Mesenchymal stem cell (in vitro differentiated cells and primary cell): ENCODE measurements around the gene CDH2.

Experiments used
- DNase-seq: peaks from one replicate; pipeline ENCODE4 v3.0.0-alpha.2; 2013
- H2AFZ ChIP-seq: one replicate; pipeline ENCODE4 v1.6.1; 2013; ENCODE audit warnings: low read depth, mild to moderate bottlenecking, control low read depth, inconsistent platforms, low read length, moderate library complexity
- H2AK5ac ChIP-seq: 2 replicates; pipeline ENCODE4 v1.6.1; 2013; ENCODE audit warnings: low read length, moderate library complexity, mild to moderate bottlenecking, inconsistent platforms; ENCODE audit not compliant: severe bottlenecking
- H2BK120ac ChIP-seq: one replicate; pipeline ENCODE4 v1.6.1; 2013; ENCODE audit warnings: low read depth, mild to moderate bottlenecking, inconsistent platforms, low read length, moderate library complexity
- H2BK12ac ChIP-seq, 2 experiments: one replicate each; pipeline ENCODE4 v1.6.1; 2013; ENCODE audit warnings: inconsistent platforms in 2 of 2, low read length in 2 of 2, mild to moderate bottlenecking in 2 of 2, moderate library complexity in 2 of 2, control low read depth in 1 of 2
- H2BK15ac ChIP-seq: one replicate; pipeline ENCODE4 v1.6.1; 2013; ENCODE audit warnings: mild to moderate bottlenecking, low read depth, inconsistent platforms; ENCODE audit not compliant: poor library complexity, severe bottlenecking
- H2BK5ac ChIP-seq: 2 replicates; pipeline ENCODE4 v1.6.1; 2013; ENCODE audit warnings: low read depth, mild to moderate bottlenecking, low read length, control low read depth, inconsistent platforms; ENCODE audit not compliant: poor library complexity, severe bottlenecking
- H3K14ac ChIP-seq, 2 experiments: one replicate each; pipeline ENCODE4 v1.6.1; 2013; ENCODE audit warnings: inconsistent platforms in 2 of 2, low read length in 2 of 2, control low read depth in 1 of 2, mild to moderate bottlenecking in 1 of 2, moderate library complexity in 1 of 2
- H3K18ac ChIP-seq, 2 experiments: one replicate each; pipeline ENCODE4 v1.6.1; 2013; ENCODE audit warnings: inconsistent platforms in 2 of 2, low read length in 2 of 2, control low read depth in 1 of 2, low read depth in 1 of 2, mild to moderate bottlenecking in 1 of 2
- H3K23ac ChIP-seq, 2 experiments: one replicate each; pipeline ENCODE4 v1.6.1; 2013; ENCODE audit warnings: inconsistent platforms in 2 of 2, low read length in 2 of 2, mild to moderate bottlenecking in 2 of 2, moderate library complexity in 2 of 2, control low read depth in 1 of 2
- H3K27ac ChIP-seq: 2 replicates; pipeline ENCODE4 v1.5.1; 2013; ENCODE audit warnings: mild to moderate bottlenecking, moderate library complexity, low read length, control low read depth, inconsistent platforms; ENCODE audit not compliant: poor library complexity, severe bottlenecking
- H3K27me3 ChIP-seq, 2 experiments: 2 replicates each; pipeline versions ENCODE4 v1.6.1 to v1.7.0; 2013; ENCODE audit warnings: low read length in 2 of 2, mild to moderate bottlenecking in 2 of 2, moderate library complexity in 2 of 2, control low read depth in 1 of 2, inconsistent platforms in 1 of 2; ENCODE audit not compliant: control insufficient read depth in 1 of 2, insufficient read depth in 1 of 2
- H3K36me3 ChIP-seq, 2 experiments: 2 replicates each; pipeline versions ENCODE4 v1.6.1 to v1.7.0; 2013; ENCODE audit warnings: low read length in 2 of 2, control low read depth in 1 of 2, inconsistent platforms in 1 of 2, low read depth in 1 of 2, mild to moderate bottlenecking in 1 of 2; ENCODE audit not compliant: insufficient read depth in 2 of 2, control insufficient read depth in 1 of 2
- H3K4ac ChIP-seq, 2 experiments: one replicate each; pipeline ENCODE4 v1.6.1; 2013; ENCODE audit warnings: inconsistent platforms in 2 of 2, low read length in 2 of 2, mild to moderate bottlenecking in 2 of 2, moderate library complexity in 2 of 2, control low read depth in 1 of 2, low read depth in 1 of 2
- H3K4me1 ChIP-seq: 2 replicates; pipeline ENCODE4 v1.6.1; 2013; ENCODE audit warnings: low read depth, low read length, control low read depth; ENCODE audit not compliant: control insufficient read depth, insufficient read depth
- H3K4me2 ChIP-seq: 2 replicates; pipeline ENCODE4 v1.6.1; 2013; ENCODE audit warnings: low read length, mild to moderate bottlenecking, inconsistent platforms; ENCODE audit not compliant: poor library complexity, severe bottlenecking
- H3K4me3 ChIP-seq, 2 experiments: 2 replicates each; pipeline versions ENCODE4 v1.5.1 to v1.7.0; 2013; ENCODE audit warnings: low read length in 2 of 2, mild to moderate bottlenecking in 2 of 2, control low read depth in 1 of 2, low read depth in 1 of 2; ENCODE audit not compliant: insufficient read depth in 1 of 2
- H3K79me1 ChIP-seq: replicated peaks from 2 replicates; pipeline ENCODE4 v1.6.1; 2013; ENCODE audit warnings: mild to moderate bottlenecking, control low read depth, low read length, inconsistent platforms; ENCODE audit not compliant: poor library complexity, severe bottlenecking
- H3K9ac ChIP-seq: 2 replicates; pipeline ENCODE4 v1.7.0; 2013; ENCODE audit warnings: mild to moderate bottlenecking, low read length, moderate library complexity
- H3K9me3 ChIP-seq: 2 replicates; pipeline ENCODE4 v1.7.0; 2013; ENCODE audit warnings: mild to moderate bottlenecking, low read length; ENCODE audit not compliant: control insufficient read depth
- H4K8ac ChIP-seq: one replicate; pipeline ENCODE4 v1.6.1; 2013; ENCODE audit warnings: inconsistent platforms, mild to moderate bottlenecking, low read length, moderate library complexity
- H4K91ac ChIP-seq: one replicate; pipeline ENCODE4 v1.6.1; 2013; ENCODE audit warnings: mild to moderate bottlenecking, low read length, inconsistent platforms
- WGBS: methylation state at CpG from one replicate; pipeline ENCODE4 v1.1.7; 2013; ENCODE audit warnings: mixed read lengths; 5-methylcytosine and 5-hydroxymethylcytosine counted together

CDH2 gene

DNA sequence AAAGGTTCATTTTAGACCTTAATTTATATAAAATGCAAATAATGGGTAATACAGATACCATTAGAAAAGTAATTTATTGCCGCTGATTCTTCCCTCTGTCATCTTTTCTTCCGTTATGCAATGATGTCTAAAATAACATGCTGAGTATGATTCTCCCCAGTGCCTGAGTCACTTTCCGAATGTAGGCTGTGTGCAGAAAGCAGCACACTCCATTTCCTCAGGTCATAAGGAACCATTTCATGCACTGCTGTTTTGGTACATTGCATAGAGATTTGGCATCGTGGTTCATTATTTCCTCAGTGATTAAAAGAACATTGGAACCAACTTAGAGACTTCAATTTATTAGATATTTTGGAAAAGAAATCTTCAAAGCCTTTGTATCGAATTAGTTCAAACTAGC, 173.5 kb downstream of the CDH2 start:
- H4K8ac ChIP-seq: no peak overlapping the region
- peaks cover 7% of the 10 kb centered on the region for H3K79me1 ChIP-seq
- H3K9ac ChIP-seq: no peak overlapping the region
- no peak overlapping the region for H2BK120ac ChIP-seq
- H3K4me3 ChIP-seq: no peak overlapping the region
- H4K91ac ChIP-seq: no peak overlapping the region
- H2BK5ac ChIP-seq: no peak overlapping the region
- no peak overlapping the region for H3K18ac ChIP-seq
- H3K9me3 ChIP-seq: no peaks in the 10 kb centered on the region
- no peak for DNase-seq
- H2AK5ac ChIP-seq: no peak overlapping the region
- H3K36me3 ChIP-seq: peaks cover 0 to 9% of the 10 kb centered on the region in 2 experiments
- no peak overlapping the region for H3K27ac ChIP-seq
- no peak overlapping the region for H3K4ac ChIP-seq
- WGBS: 90% methylated on average over 3 of the region's 5 CpGs
- H3K23ac ChIP-seq: no peak overlapping the region
- H3K4me2 ChIP-seq: no peak overlapping the region
- no peak overlapping the region for H2BK12ac ChIP-seq
- no peak overlapping the region for H3K14ac ChIP-seq
- H2AFZ ChIP-seq: no peak overlapping the region
- H3K27me3 ChIP-seq: no peaks in the 10 kb centered on the region
- no peak overlapping the region for H2BK15ac ChIP-seq
- no peaks in the 10 kb centered on the region for H3K4me1 ChIP-seq

GRCh38 chr18:28002841-28003240, 174.1 kb downstream of the CDH2 start:
- H3K18ac ChIP-seq: no peak overlapping the region
- H3K27me3 ChIP-seq: no peaks in the 10 kb centered on the region
- H3K27ac ChIP-seq: no peak overlapping the region
- H2BK120ac ChIP-seq: no peak overlapping the region
- no peak overlapping the region for H2AFZ ChIP-seq
- 96% methylated on average over 4 of the region's 5 CpGs for WGBS
- peaks cover 7% of the 10 kb centered on the region for H3K79me1 ChIP-seq
- no peak overlapping the region for H3K9ac ChIP-seq
- no peak overlapping the region for H3K23ac ChIP-seq
- H4K8ac ChIP-seq: no peak overlapping the region
- no peaks in the 10 kb centered on the region for H3K9me3 ChIP-seq
- H3K4ac ChIP-seq: no peak overlapping the region
- no peak overlapping the region for H4K91ac ChIP-seq
- no peak overlapping the region for H2BK15ac ChIP-seq
- H2BK5ac ChIP-seq: no peak overlapping the region
- H3K14ac ChIP-seq: no peak overlapping the region
- H3K4me3 ChIP-seq: no peak overlapping the region
- no peak overlapping the region for H2BK12ac ChIP-seq
- no peak overlapping the region for H3K4me2 ChIP-seq
- no peak overlapping the region for H2AK5ac ChIP-seq
- H3K4me1 ChIP-seq: no peaks in the 10 kb centered on the region
- DNase-seq: no peak
- peaks cover 0 to 12% of the 10 kb centered on the region in 2 experiments for H3K36me3 ChIP-seq

- H3K27me3 ChIP-seq: no peaks in the 10 kb centered on the region
- peaks cover 2% of the 10 kb centered on the region for H3K4me1 ChIP-seq
- no peak overlapping the region for H3K9ac ChIP-seq
- no peak overlapping the region for H3K14ac ChIP-seq
- no peak overlapping the region for H3K4ac ChIP-seq
- no peak overlapping the region for H2BK12ac ChIP-seq
- no peak overlapping the region for H3K27ac ChIP-seq
- H4K91ac ChIP-seq: no peak overlapping the region
- 60% methylated on average over 1 of the region's 3 CpGs for WGBS
- H2BK120ac ChIP-seq: no peak overlapping the region
- peaks cover 11 to 15% of the 10 kb centered on the region in 2 experiments for H3K36me3 ChIP-seq
- no peak overlapping the region for H3K4me2 ChIP-seq
- H2BK15ac ChIP-seq: no peak overlapping the region
- no peak overlapping the region for H3K4me3 ChIP-seq
- no peaks in the 10 kb centered on the region for H3K9me3 ChIP-seq
- H3K18ac ChIP-seq: no peak overlapping the region
- no peak overlapping the region for H2AK5ac ChIP-seq
- no peak overlapping the region for H2BK5ac ChIP-seq
- H2AFZ ChIP-seq: no peak overlapping the region
- DNase-seq: peak; percentile 30
- no peak overlapping the region for H4K8ac ChIP-seq
- H3K23ac ChIP-seq: no peak overlapping the region
- H3K79me1 ChIP-seq: peaks cover 9% of the 10 kb centered on the region
Measured at GRCh38 chr18:27996801-27997272, 180.1 kb downstream of the CDH2 start.

DNA sequence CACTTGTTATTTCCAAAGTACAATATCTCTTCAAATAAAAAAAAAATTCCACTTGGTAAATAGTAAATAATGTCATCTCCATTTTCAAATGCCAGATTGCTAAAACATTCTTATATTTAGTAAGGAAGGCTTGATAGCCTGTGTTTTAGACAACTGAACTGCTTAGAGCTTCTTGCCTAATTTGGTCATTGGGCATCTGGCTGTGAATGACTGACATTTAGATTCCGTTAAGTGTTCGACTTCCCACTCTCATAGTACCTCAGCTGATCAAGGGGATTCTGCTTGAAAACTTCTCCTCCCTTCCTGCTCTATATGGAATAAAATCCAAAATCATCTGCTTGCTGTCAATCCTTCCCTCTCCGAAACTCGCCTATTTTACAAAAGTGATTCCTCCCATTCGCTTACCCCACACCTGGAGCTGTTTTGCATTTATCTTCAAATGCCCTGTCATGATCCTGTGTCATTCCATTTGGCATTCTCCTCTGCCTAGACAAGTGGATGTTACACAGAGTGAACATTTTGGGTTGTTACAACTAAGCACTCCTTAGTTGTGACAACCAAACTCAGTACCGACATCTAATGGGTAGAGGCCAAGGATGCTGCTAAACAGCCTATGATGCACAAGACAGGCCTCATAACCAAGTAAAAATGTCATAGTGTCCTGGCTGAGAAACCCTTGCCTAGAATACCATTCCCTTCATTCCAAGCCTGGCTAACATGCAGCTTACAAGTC, 181.0 kb downstream of the CDH2 start:
- Histone ChIP-seq H2AFZ (no peak overlapping the region), H3K4me1 (peaks cover 2% of the 10 kb centered on the region), H3K9ac (no peak overlapping the region), H3K23ac (no peak overlapping the region), H3K18ac (no peak overlapping the region), H3K9me3 (no peaks in the 10 kb centered on the region), H2BK12ac (no peak overlapping the region), H2BK15ac (no peak overlapping the region), H4K91ac (no peak overlapping the region), H3K14ac (no peak overlapping the region), H3K36me3 (peaks cover 15 to 17% of the 10 kb centered on the region in 2 experiments), H2BK5ac (no peak overlapping the region), H3K4ac (no peak overlapping the region), H3K27ac (no peak overlapping the region), H4K8ac (no peak overlapping the region), H2BK120ac (no peak overlapping the region), H3K4me3 (no peak overlapping the region), H3K4me2 (no peak overlapping the region), H3K27me3 (no peaks in the 10 kb centered on the region), H2AK5ac (no peak overlapping the region), H3K79me1 (peaks cover 9% of the 10 kb centered on the region)
- WGBS: 99% methylated on average over 6 of the region's 6 CpGs
- DNase-seq: no peak
